Measurements from ENCODE around the gene CHMP1B.

Gene CHMP1B, protein sequence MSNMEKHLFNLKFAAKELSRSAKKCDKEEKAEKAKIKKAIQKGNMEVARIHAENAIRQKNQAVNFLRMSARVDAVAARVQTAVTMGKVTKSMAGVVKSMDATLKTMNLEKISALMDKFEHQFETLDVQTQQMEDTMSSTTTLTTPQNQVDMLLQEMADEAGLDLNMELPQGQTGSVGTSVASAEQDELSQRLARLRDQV

DNA sequence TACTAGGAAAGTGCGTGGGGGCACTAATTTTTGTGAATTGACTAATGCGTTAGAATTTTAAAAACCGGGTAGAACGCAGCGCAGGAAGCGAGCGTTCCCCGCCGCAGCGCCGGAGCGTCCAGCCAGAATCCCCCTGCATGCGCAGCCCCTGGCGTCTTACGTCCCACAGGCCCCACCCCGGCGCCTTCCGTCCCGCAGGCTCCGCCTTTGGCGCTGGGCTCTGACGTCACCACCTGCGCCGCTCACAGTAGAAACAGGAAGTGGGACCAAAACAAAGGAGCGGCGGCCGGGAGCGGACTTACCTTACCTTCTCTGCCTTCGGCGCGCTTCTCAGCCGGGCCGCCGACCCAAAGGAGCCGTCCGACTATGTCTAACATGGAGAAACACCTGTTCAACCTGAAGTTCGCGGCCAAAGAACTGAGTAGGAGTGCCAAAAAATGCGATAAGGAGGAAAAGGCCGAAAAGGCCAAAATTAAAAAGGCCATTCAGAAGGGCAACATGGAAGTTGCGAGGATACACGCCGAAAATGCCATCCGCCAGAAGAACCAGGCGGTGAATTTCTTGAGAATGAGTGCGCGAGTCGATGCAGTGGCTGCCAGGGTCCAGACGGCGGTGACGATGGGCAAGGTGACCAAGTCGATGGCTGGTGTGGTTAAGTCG lies at the start of gene CHMP1B:
TSS of gene CHMP1B (plus strand) at position 268 of the 660 bp plus-strand sequence. CDS start at position 367, 99 bp downstream.
- DNase-seq, result peak; percentile 96

DNA sequence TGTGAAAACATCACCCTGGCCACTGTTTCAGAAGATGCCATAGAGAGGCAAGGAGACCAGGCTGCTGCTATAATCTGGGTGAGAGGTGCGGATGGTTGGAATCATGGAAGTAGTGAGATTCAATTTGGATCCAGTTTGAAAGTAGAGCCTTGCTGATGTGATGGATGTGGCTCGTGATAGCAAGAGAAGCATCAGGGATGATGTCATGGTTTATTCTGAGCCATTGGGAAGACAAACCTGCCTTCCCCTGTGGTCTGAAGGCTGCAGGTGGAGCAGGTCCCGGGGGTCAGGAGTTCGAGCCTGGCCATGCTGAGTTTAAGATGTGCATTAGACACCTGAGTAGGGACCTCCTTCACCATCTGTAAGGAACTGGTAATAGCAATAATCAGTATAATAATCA lies 49.6 kb upstream of the CHMP1B start:
- no peak for DNase-seq

DNA sequence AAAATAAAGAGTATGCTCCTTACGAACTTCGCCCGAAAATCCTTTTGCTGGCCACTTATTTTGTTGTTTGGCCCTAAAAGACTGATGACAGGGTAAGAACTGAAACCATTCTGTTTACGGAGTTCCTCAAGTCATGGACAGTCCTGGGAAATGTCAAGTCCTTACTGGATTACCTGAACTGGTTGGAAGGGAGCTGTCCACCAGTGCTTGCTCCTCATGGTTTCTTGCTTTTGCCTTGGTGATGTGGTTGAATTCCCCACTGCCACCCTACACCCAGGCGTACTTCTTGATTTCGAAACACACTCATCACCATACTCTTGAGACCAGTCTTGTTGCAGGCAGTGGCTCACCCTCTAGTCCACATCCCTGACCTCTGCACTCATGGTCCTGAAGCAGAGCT lies 49.1 kb upstream of the CHMP1B start:
- DNase-seq, result no peak

DNA sequence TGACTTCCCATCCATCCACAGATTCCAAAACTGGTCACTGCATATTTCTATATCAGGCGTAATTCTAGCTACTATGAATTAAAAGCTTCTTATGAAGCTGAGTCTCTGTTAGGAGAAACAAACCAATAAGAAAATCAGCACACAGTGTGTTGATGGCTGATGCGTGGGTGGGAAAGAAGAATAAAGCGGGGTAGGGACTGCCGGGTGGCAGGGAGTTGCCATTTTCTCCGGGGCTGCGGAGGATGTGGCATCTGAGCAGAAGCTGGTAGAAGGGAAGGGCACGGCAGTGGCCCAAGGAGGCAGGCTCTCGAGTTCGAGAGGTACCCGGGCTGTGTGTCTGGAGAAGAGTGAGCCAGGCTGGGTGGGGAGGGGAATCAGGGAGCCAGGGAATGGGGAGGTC lies 48.6 kb upstream of the CHMP1B start:
- no peak for DNase-seq

DNA sequence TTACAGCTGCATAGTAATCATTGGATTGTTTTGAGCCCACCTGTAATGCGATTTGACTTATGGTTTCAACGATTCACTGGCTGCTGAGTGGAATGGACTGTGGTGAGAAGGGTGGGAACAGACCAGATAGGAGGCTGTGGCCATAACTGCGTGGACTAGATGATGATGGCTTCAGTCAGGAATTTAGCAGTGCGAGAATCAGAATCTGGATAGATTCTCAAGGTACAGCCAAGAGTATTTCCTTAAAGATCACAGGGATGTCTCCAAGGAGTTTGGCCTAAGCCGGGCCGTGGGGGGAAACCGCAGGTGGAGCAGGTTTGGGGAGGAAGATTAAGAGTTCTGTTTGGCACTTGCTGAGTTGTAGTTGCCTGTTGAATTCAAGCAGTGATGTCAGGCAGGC lies 44.0 kb upstream of the CHMP1B start:
- DNase-seq, result no peak

DNA sequence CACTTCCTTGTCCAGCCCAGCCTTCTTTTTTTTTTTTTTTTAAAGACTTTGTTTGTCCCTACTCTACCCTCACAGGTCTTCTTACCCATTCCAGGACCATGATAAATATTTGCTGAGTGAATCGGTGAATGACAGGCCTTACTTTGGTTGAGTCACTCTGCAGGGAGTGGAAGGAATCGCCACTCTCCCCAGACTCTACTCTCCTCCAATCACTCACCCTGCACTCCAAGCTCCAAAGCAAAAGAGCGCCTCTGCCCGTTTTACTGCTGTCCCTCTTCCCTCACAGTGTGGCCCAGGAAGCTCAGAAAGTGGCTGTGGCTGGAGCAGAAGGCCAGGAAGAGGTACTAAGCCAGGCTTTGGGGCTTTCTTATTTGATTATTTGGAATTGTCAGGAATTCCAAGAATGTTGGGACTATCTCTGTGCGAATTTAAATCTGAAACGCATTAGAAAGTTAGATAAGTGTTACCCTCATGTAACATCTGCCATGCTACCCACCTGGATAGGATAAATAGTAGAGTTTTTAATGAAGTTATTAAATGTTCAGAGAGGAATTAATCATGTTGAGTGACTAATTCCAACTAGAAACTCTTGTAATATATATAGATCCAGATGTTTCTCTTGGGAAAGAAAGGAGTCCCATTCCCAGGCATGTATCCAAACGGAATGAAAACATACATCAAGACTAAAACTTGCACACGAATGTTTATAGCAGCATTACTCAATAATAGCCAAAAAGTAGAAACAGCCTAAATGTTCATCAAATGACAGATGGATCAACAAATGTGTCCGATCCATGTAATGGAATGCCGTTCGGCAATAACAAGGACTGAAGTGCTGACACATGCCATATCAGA lies 43.0 kb upstream of the CHMP1B start:
- no peak for DNase-seq

DNA sequence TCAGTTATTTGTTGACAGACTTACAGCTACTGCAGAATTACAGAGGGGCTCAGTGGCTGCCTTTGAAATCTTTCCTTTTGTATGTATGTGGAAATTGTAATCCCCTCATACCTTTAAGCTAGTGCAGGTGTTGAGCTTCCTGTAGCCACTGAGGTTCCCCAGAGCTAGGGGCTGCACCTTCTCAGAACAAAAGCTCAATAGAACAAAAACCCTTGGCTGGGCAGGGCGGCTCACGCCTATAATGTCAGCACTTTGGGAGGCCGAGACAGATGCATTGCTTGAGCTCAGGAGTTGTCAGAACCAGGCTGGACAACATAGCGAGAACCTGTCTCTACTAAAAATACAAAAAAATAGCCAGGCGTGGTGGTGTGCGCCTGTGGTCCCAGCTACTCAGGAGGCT lies 41.3 kb upstream of the CHMP1B start:
- no peak for DNase-seq

DNA sequence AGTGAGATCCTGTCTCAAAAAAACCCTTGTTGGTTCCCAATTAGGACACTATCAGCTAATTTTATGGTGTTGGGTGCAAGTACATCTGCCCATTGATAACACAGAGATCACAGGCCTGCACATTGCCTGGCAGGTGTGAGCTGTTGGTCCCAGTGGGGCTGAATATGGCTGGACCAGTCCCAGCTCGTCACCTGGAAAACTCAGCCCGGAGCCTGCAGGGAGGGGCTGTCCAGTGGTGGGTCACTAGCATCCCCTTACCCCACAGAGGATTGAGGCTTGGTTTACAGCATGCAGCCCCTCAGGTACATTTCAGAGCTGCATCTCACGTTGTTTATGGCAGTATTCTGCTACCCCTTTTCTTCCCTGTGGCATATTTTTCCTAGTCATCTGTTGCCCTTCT lies 40.8 kb upstream of the CHMP1B start:
- DNase-seq, result no peak

DNA sequence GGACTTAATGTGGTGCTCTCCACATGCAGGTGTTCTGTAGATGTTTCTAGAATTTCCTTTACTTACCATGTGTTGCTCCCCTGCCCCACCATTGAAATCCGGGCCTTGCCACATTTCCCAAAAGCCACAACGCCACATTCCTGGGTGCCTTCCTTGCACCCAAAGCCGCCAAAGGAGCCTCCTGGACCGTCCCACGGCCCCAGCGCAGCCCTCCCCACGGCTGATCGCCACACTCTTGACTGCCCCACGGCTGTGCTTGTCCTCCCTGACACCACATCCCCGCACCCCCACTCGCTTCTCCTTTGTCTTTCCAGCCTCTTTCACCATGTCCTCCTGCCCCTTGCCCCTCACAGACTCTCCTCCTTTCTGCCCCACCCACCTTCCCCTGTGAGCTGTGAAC lies 40.2 kb upstream of the CHMP1B start:
- DNase-seq, result no peak

DNA sequence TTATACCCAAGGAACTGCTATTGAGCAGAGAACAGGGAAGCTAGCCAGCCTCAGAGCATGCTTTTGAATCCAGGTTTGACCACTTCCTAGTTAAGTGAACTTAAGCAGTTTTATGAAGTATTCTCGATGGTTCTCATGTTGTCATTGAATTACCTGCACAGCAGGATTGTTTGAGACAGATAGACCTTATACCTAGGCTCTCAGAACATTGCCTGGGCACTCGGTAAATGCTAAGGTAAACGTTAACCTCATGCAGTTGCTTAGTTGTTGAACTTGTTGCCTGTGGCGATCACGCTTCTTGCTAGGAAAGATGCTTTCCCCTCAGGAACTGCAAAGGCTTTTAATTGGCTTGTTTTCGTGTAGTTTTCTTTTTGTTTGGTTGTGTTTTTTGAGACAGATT lies 34.0 kb upstream of the CHMP1B start:
- no peak for DNase-seq

DNA sequence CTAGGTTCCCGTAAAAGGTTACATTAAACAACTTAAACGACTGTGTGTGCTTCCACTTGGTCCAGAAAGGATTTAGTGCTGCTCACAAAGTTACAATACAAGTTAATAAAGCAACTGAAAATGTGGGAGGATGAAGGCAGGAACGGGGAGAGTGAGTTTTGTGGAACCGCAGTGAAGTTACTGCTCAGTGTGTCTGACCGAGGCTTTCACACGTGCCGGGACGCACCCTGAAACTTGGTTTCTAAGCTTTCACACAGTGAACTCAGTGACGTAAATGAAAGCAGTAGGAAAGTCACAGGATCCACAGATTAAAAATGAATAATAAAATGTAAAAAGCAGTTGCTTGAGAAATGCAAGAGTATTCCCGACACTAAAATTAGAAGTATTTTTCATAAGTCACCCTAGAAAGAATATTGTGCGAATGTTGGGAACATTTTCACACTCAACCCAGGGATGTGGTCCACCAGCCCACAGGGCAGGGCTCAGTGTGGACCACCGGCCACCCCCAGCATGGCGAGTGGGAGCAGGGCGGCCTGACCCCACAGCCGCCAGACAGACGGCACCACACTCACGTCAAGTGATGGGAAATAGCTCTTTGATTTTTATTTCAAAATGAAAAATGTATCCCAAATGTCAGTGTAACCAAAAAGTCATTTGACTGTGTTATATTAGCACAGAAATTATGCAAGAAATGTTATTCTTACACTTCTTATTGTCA lies 32.6 kb upstream of the CHMP1B start:
- peak; percentile 22 for DNase-seq

DNA sequence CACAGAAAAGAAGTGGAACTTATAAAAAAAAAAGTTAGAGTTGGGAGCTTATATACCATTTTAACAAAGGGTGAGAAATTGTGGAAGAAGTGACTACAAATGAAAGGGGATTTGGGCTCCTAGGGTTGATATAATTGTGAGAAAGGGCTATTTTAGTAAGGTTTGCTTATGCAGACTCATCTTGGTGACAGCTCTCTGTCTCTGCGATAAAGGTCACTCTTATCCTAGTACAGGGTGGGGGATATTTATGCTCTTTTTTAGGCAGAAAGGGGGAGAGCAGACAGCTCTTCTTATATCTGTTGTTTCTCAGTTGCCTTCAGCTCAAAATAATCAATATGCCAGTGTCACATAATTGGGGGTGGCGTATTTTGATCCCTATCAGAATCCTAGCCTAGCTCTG lies 31.3 kb upstream of the CHMP1B start:
- no peak for DNase-seq

DNA sequence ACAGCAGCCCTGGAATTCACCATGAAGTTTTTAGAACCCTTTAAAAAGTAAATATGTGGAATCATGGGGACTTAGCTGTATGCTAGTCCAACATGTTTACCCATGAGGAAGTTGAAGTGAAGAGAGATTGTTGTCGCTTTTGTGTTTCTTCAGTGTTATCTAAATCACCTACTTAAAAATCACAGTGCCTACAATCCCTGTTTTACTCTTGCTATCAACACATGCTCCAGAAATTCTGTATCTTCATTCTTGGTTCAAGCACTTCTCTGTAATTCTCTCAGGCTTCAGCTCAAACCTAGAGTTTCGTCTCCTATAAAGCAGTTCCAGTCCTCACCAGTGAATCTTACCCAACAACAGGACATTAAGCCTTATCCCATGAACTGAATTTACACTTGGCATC lies 30.5 kb upstream of the CHMP1B start:
- no peak for DNase-seq

DNA sequence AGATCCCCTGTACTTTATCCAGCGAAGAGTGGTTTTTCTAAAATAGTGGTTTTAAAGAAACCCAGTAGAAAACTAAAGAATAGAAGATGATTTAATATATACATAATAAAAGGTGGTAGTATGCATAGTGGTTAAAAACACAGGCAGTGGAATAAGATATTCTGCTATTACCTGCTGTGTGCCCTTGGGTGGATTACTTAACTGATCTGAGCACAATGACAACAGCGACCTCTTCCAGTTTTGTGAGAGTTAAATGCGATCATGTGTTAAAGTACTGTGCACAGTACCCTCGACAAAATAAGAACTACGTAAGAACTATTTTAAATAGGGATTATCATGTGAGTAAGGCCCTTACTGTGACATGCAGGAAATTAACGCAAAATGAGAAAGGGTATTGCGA lies 30.0 kb upstream of the CHMP1B start:
- no peak for DNase-seq

DNA sequence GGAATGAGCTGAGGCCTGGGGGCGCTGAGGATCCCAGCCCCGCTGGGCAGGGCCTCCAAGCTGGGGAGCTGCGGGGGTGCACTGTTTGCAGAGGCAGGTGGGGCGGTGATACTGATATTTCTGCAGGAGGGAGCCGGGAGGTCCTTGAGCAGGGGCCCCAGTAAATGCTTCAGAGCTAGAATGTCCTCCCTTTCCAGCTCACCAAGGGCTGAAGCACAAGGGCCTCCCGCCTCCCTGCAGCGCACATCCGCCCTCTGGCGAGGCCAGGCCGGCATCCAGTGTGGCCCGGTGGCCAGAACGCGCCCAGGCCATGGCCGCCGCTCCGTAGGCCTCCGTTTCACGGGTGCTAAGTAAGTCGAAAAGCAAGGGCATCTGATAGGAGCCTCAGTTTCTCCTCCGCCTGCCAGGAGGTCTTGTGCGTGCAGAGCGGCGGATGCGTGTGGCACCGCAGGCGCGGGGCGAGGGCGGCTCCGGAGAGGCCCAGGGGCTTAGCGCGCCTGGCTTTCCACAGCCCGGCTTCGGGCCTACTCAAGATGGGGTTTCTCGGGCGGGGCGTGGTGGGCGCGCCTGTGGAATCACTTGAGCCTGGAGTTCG lies 29.5 kb upstream of the CHMP1B start:
- no peak for DNase-seq

DNA sequence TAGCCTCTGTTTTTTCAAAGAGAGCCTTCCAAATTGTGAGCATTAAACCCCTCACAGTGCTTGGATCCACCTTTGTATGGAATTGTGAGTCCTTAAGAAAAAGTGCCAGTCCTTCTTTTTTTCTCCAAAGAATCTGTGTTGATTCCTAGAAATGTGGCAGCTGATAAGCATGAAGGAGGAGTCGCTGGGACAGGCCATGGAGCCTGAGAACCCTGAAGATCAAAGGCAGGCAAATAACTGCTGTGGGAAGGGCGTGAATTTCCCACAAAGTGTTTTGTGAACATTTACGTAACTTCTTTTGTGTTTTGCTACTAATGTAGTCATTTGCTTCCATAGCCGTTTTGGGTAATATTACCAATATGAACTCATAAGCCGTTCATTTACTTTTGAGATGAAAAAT lies 27.7 kb upstream of the CHMP1B start:
- DNase-seq, result no peak

DNA sequence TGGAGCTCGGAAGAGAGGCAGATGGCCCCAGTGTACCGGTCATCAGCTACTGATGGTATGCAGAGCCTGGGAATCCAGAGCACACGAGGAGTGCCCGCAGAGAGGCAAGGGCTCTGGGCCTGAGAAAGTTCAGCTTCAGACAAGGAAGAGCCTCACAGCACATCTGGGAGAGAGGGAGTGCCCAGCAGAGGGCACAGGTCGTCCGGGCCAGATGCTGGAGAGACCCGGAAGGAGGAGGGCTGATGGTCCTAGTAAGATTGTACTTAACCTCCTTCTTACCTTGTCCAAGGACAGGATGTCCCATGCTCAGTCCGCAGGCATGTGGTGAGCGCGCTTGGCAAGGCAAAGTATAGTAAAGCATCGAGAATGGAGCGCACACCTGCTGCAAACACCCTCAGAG lies 24.4 kb upstream of the CHMP1B start:
- DNase-seq, result no peak

DNA sequence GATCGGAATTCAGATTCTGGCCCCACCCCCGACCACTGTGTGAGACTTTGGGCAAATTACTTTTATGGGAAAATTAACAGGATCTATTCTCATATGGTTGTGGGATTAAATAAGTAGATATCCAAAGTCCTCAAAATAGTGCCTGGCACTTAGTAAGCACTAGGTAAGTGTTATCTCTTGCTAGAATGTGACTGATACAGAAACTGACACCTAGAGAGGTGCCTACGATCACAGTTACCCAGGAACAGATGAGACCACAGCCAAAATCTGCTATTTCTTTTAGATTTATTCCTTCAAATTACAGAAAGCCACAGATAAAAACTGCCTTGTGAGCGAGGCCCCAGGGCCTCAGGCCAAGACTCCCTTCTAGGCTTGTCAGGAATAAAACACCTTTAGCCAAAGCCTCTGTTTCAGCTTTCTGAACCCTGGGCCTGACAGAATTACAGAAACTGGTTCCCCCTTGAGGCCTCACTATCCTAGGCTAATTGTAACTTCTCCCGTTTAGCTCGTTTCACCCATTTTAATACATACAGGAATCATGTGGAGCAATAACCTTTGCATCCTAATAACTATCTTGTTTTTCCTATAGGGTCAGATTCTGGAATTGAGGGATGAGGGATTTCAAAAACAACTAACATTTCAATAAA lies 22.3 kb upstream of the CHMP1B start:
- no peak for DNase-seq

DNA sequence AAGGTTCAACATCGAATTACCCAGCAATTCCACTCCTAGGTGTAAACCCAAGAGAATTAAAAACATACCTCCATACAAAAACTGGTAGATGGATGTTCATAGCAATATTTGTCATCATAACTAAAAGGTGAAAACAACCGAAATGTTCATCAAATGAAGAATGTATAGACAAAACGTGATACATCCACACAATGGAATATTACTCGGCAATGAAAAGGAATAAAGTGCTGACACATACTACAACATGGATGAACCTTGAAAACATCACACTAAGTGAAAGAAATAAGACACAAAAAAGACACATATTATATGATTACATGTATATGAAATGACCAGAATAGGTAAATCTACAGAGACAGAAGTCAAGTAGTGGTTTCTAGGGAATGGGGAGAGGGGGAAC lies 20.6 kb upstream of the CHMP1B start:
- DNase-seq, result no peak

DNA sequence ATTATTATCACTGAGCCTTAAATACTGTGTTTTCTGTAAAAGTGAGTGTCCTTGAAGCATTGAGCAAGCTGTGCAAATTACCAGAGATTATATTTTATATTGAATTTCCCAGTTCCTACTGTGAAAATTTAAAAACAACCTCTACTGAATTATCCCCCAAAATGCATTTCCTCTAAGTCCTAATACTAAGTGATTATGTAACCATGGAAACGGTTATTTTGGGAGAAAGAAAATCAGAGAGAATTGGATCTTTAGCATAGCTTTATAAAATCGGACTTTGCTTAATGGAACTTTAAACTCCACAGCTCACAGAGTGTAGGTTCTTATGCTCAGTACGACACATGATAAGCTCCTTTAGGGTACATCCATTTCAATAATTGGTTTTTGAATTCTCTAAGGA lies 19.3 kb upstream of the CHMP1B start:
- DNase-seq, result no peak

DNA sequence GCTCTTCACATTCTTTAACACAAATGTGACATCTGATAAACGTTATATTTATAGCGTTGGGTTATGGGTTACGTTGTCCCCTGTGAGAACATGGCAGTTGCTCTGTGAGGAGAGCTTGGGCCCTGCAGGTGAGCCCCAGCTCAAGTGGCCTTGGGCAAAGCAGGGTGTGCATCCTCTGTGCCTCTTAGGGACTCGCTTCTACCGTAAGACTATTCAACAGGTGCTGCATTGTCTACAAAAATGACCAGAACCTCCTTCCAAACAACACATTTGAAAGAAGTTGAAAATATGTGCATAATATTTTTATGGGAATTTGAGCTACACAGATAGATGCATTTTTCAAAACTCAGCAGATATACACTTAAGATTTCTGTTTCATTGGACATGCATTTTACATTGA lies 16.4 kb upstream of the CHMP1B start:
- DNase-seq, result no peak

DNA sequence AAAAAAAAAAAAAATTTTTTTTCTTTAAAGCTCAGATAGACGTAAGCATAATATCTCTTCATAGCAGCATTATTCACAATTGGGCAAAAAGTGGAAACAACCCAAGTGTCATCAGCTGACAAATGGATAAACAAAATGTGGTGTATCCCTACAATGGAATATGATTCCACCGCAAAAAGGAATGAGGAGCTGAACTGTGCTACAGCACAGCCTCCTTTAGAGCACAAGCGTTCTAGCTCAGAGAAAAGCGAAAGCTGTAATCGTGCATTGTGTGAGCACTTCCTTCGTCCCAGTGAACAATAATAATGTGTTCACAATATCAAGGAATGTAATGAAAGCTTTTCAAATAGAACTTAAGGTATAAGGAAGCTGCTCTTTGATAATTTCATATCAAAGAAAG lies 11.7 kb upstream of the CHMP1B start:
- DNase-seq, result no peak

DNA sequence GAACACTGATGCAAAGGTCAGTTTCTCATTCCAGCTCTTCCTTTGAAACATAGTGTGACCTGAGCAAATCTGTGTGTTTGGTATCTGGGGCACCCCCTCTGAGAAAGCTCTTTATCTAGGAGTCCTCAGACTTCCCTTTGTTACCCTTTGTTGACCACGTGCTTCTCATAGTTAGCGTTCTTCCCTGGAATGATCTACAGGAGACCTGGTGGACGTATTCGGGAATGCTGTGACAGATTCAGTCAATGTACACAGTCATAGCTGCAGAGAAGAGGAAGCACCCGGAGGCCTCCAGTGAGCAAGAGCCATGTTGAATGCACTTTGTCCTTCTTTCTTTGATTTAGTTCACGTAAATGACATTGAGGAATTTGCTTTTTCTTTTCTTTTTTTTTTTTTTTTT lies 10.7 kb upstream of the CHMP1B start:
- no peak for DNase-seq

All from CD4-positive, alpha-beta T cell treated with Interleukin-21 for 1 hour (primary cell).